OCI-LY3 (cell line): Measurements from ENCODE around the gene CELF4.

Experiments
- H2AFZ ChIP-seq: fragments of 200-600, 300-600 bp; shearing (Covaris generic); 2 replicates; pipeline ENCODE4 v1.6.0; 2014; ENCODE audit warnings: antibody characterized with exemption, low read depth, low read length
- H3K27ac ChIP-seq: fragments of 200-600, 300-600 bp; sonication (generic); 2 replicates; pipeline ENCODE4 v1.5.1; 2014; ENCODE audit warnings: mild to moderate bottlenecking, low read length, moderate library complexity, mixed read lengths
- H3K27me3 ChIP-seq: fragments of 200-600, 300-600 bp; sonication (generic); 2 replicates; pipeline ENCODE4 v1.6.1; 2014; ENCODE audit warnings: low read depth, low read length, mixed read lengths
- H3K36me3 ChIP-seq: fragments of 200-600, 300-600 bp; sonication (generic); replicated peaks from 2 replicates; pipeline ENCODE3; 2014; ENCODE audit warnings: low read depth, low read length, mixed read lengths
- H3K4me1 ChIP-seq: fragments of 300-600, 200-600 bp; sonication (generic); 2 replicates; pipeline ENCODE4 v1.6.1; 2014; ENCODE audit warnings: low read length, mixed read lengths
- H3K4me2 ChIP-seq: fragments of 200-600, 300-600 bp; sonication (generic); 2 replicates; pipeline ENCODE4 v1.6.1; 2014; ENCODE audit warnings: low read length, mixed read lengths
- H3K4me3 ChIP-seq: fragments of 300-600, 200-600 bp; sonication (generic); 2 replicates; pipeline ENCODE4 v1.5.1; 2014; ENCODE audit warnings: antibody characterized with exemption, mild to moderate bottlenecking, low read length, moderate library complexity
- H3K79me2 ChIP-seq: fragments of 300-600, 200-600 bp; shearing (Covaris generic); 2 replicates; pipeline ENCODE4 v1.6.1; 2014; ENCODE audit warnings: mild to moderate bottlenecking, low read length, mixed read lengths
- H3K9ac ChIP-seq: fragments of 300-600, 200-600 bp; shearing (Covaris generic); 2 replicates; pipeline ENCODE4 v1.6.0; 2014; ENCODE audit warnings: mild to moderate bottlenecking, low read length, moderate library complexity
- H3K9me3 ChIP-seq: fragments of 200-600, 300-600 bp; shearing (Covaris generic); 2 replicates; pipeline ENCODE4 v1.6.1; 2014; ENCODE audit warnings: low read length, mixed read lengths; ENCODE audit not compliant: insufficient read depth
- H4K20me1 ChIP-seq: fragments of 200-600, 300-600 bp; sonication (generic); 2 replicates; pipeline ENCODE4 v1.6.1; 2016; ENCODE audit warnings: low read length, mixed read lengths; ENCODE audit not compliant: insufficient read depth
- EZH2phosphoT487 ChIP-seq: fragments of 200-600 bp; shearing (Covaris generic); IDR thresholded peaks from 2 replicates; pipeline ENCODE4 v1.6.1; 2018; ENCODE audit warnings: antibody characterized with exemption, mixed run types, low read depth
- TF ChIP-seq, protein P1 (sequence below): fragments of 200-600, 300-600 bp; sonication (generic); IDR thresholded peaks from 2 replicates; pipeline ENCODE4 v1.5.1; 2014; ENCODE audit warnings: antibody characterized with exemption, low read length, low read depth

The CELF4 gene

DNA sequence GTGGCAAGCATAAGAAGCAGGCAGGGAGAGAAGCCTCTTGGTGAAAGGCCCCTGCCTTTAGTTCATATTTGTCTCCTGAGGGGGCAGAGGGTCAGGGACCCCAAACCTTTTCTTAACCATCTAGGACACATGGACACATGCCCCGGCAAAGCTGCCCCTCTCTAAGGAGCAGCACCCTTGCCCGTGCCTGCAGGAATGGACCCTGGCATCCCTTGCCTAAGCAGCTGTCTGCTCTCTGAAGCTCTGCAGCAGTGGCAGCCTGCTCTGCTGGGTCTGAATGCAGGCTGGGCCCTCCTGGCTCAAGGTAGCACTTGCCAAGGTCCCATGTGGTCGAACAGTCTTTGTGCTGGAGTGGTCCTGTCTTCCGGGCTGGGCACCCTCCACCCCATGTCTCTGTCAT is 174.4 kb downstream of the CELF4 start:
- peak overlapping the region; percentile 89; the same call in 1 of the 2 replicates for H3K4me2 ChIP-seq
- no peak for TF ChIP-seq EZH2phosphoT487
- TF ChIP-seq, protein P1, sequence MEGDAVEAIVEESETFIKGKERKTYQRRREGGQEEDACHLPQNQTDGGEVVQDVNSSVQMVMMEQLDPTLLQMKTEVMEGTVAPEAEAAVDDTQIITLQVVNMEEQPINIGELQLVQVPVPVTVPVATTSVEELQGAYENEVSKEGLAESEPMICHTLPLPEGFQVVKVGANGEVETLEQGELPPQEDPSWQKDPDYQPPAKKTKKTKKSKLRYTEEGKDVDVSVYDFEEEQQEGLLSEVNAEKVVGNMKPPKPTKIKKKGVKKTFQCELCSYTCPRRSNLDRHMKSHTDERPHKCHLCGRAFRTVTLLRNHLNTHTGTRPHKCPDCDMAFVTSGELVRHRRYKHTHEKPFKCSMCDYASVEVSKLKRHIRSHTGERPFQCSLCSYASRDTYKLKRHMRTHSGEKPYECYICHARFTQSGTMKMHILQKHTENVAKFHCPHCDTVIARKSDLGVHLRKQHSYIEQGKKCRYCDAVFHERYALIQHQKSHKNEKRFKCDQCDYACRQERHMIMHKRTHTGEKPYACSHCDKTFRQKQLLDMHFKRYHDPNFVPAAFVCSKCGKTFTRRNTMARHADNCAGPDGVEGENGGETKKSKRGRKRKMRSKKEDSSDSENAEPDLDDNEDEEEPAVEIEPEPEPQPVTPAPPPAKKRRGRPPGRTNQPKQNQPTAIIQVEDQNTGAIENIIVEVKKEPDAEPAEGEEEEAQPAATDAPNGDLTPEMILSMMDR = no peak
- no peaks in the 10 kb centered on the region for H3K36me3 ChIP-seq
- no peaks in the 10 kb centered on the region for H3K79me2 ChIP-seq
- H4K20me1 ChIP-seq = no peaks in the 10 kb centered on the region
- peak overlapping the region; percentile 81 for H3K27ac ChIP-seq
- H3K9ac ChIP-seq = no peak overlapping the region; the same call in 1 of the 2 replicates
- no peak overlapping the region for H3K4me3 ChIP-seq
- no peak overlapping the region for H2AFZ ChIP-seq
- H3K4me1 ChIP-seq = peaks cover 48% of the 10 kb centered on the region
- H3K27me3 ChIP-seq = no peaks in the 10 kb centered on the region
- H3K9me3 ChIP-seq = no peaks in the 10 kb centered on the region

GRCh38 chr18:37390687-37391086 is 174.9 kb downstream of the CELF4 start:
- Histone ChIP-seq H3K4me1 (peaks cover 50% of the 10 kb centered on the region), H4K20me1 (no peaks in the 10 kb centered on the region), H3K36me3 (no peaks in the 10 kb centered on the region), H3K4me2 (no peak overlapping the region), H3K4me3 (no peak overlapping the region), H2AFZ (no peak overlapping the region), H3K27me3 (no peaks in the 10 kb centered on the region), H3K27ac (no peak overlapping the region), H3K9ac (no peak overlapping the region), H3K79me2 (no peaks in the 10 kb centered on the region), H3K9me3 (no peaks in the 10 kb centered on the region)
- TF ChIP-seq EZH2phosphoT487 = no peak
- TF ChIP-seq, protein P1 = no peak

DNA sequence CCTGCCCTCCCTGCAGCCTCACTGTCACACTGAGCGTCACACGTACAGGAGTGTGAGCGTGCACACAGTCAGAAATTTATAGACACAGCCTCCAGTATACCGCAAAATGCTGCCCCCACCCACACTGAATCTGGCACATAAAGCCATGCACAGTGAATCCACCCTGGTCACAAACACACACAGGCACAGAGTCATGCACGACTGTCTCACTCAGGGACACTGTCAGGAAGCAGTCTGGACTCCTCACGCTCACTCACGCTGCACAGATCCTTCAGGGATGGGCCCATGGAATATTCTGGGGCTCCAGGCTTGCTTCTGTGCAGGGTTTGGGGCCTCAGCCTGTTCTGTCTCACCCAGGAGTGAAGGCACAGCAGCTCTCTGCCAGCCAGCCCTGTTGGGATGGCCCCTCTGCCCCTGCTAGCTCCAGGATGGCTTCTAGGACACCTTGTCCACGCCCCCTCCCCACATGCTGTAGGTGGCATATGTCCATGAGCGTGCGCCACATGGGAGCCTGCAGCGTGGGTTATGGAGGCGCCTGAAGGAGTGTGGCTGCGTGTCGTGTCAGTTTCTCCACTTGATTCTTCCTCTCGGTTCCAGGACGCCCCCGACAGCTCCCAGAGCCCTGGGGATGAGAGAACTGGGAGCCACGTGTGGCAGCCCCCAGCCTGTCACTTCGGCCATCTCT is 175.8 kb downstream of the CELF4 start:
- Histone ChIP-seq H4K20me1 (no peaks in the 10 kb centered on the region), H3K4me3 (no peak overlapping the region)

GRCh38 chr18:37389041-37389440 is 176.6 kb downstream of the CELF4 start:
- no peaks in the 10 kb centered on the region for H3K36me3 ChIP-seq
- no peak overlapping the region for H2AFZ ChIP-seq
- H4K20me1 ChIP-seq = no peaks in the 10 kb centered on the region
- no peak overlapping the region for H3K9ac ChIP-seq
- H3K4me3 ChIP-seq = no peak overlapping the region
- H3K27ac ChIP-seq = no peak overlapping the region
- H3K9me3 ChIP-seq = no peaks in the 10 kb centered on the region
- H3K4me2 ChIP-seq = no peak overlapping the region
- no peaks in the 10 kb centered on the region for H3K79me2 ChIP-seq
- TF ChIP-seq, protein P1 = no peak
- TF ChIP-seq EZH2phosphoT487 = no peak
- H3K27me3 ChIP-seq = no peaks in the 10 kb centered on the region
- peaks cover 50% of the 10 kb centered on the region for H3K4me1 ChIP-seq

More for the DNA sequence above, 175.8 kb downstream of the CELF4 start:
- Histone ChIP-seq H3K4me1 (peaks cover 50% of the 10 kb centered on the region), H3K79me2 (no peaks in the 10 kb centered on the region), H3K27ac (no peak overlapping the region), H3K27me3 (no peaks in the 10 kb centered on the region), H3K36me3 (no peaks in the 10 kb centered on the region), H2AFZ (no peak overlapping the region), H3K9ac (no peak overlapping the region), H3K9me3 (no peaks in the 10 kb centered on the region), H3K4me2 (no peak overlapping the region)
- TF ChIP-seq, protein P1 = no peak
- TF ChIP-seq EZH2phosphoT487 = no peak
